PC-3 (cell line): ENCODE results near the gene PCBP2. TPM values are rescaled to one million over a fixed set of nuclear protein-coding genes. Genes with fewer than 3 reads are reported as not detected.

Experiments
- ATAC-seq: fragments of 200-7000 bp; cut with Tn5 transposase; 2 replicates; pipeline ENCODE4 v1.9.1; 2020; ENCODE audit warnings: mild to moderate bottlenecking, moderate library complexity
- BruUV-seq: library from RNA; stranded (reverse); fragments of 400-500 nt; replicated peaks from 2 replicates; lab custom pipeline; 2021; lab: Mats Ljungman, UMichigan
- CTCF ChIA-PET: fragments of 300-600 bp; sonication (Branson Sonifier 250); formaldehyde crosslinking; loops from one replicate; lab custom pipeline; 2022; ENCODE audit warnings: antibody characterized with exemption; lab: Charles Lee
- POLR2A ChIA-PET: fragments of 300-600 bp; sonication (Branson Sonifier 250); formaldehyde crosslinking; loops from one replicate; lab custom pipeline; 2022; ENCODE audit warnings: antibody characterized with exemption; ENCODE audit not compliant: unreplicated experiment; lab: Charles Lee
- DNase-seq: peaks from one replicate; pipeline ENCODE4 v3.0.0-alpha.2; 2015
- H2AFZ ChIP-seq: fragments of 300-600 bp; sonication (generic); 2 replicates; pipeline ENCODE4 v1.6.0; 2016; ENCODE audit warnings: antibody characterized with exemption, low read length
- H3F3A ChIP-seq: fragments of 300-600 bp; sonication (generic); one replicate; pipeline ENCODE4 v1.6.0; 2017; ENCODE audit warnings: antibody characterized with exemption, low read length, control low read depth, mild to moderate bottlenecking; ENCODE audit not compliant: unreplicated experiment
- H3K27ac ChIP-seq: fragments of 300-600 bp; sonication (generic); 2 replicates; pipeline ENCODE4 v1.5.1; 2016; ENCODE audit warnings: mild to moderate bottlenecking, low read length
- H3K27me3 ChIP-seq: fragments of 300-600 bp; sonication (generic); 2 replicates; pipeline ENCODE4 v1.6.1; 2016; ENCODE audit warnings: low read length, mixed read lengths
- H3K36me3 ChIP-seq: fragments of 300-600 bp; sonication (generic); 2 replicates; pipeline ENCODE4 v1.6.1; 2016; ENCODE audit warnings: low read depth, mixed run types, low read length, mixed read lengths
- H3K4me1 ChIP-seq: fragments of 300-600 bp; sonication (generic); 2 replicates; pipeline ENCODE4 v1.5.1; 2016; ENCODE audit warnings: low read length; ENCODE audit not compliant: insufficient read depth
- H3K4me2 ChIP-seq: fragments of 300-600 bp; sonication (generic); 2 replicates; pipeline ENCODE4 v1.6.0; 2016; ENCODE audit warnings: low read length
- H3K4me3 ChIP-seq: fragments of 300-600 bp; sonication (generic); 2 replicates; pipeline ENCODE4 v1.5.1; 2016; ENCODE audit warnings: mild to moderate bottlenecking, low read length, mixed read lengths
- H3K79me2 ChIP-seq: fragments of 300-600 bp; sonication (generic); 2 replicates; pipeline ENCODE4 v1.6.1; 2017; ENCODE audit warnings: low read length, mixed read lengths
- H3K9ac ChIP-seq: fragments of 300-600 bp; sonication (generic); 2 replicates; pipeline ENCODE4 v1.6.0; 2016; ENCODE audit warnings: mild to moderate bottlenecking, low read length
- H3K9me2 ChIP-seq: fragments of 300-600 bp; sonication (generic); replicated peaks from 2 replicates; pipeline ENCODE4 v1.6.1; 2016; ENCODE audit warnings: mixed run types, low read length, mixed read lengths
- H3K9me3 ChIP-seq: fragments of 300-600 bp; sonication (generic); 2 replicates; pipeline ENCODE4 v1.6.1; 2016; ENCODE audit warnings: low read length, mixed read lengths
- H4K20me1 ChIP-seq: fragments of 300-600 bp; sonication (generic); 2 replicates; pipeline ENCODE4 v1.6.1; 2016; ENCODE audit warnings: low read length, mixed read lengths
- EZH2 ChIP-seq: fragments of 300-600 bp; sonication (generic); IDR thresholded peaks from one replicate; pipeline ENCODE4 v1.6.1; 2017; ENCODE audit warnings: antibody characterized with exemption, mild to moderate bottlenecking, low read length; ENCODE audit not compliant: unreplicated experiment
- EZH2phosphoT487 ChIP-seq: fragments of 300-600 bp; sonication (generic); IDR thresholded peaks from 2 replicates; pipeline ENCODE4 v1.6.1; 2018; ENCODE audit warnings: mild to moderate bottlenecking, antibody characterized with exemption, low read length, borderline replicate concordance
- intact Hi-C: fragments of 100-400 bp; cut with micrococcal nuclease; formaldehyde crosslinking; loops from 2 replicates; pipeline ENCODE4 v1.9.0; 2023
- total RNA-seq: library from RNA; depleted of rRNA; stranded (reverse); fragments of >200 nt; gene quantifications from 2 replicates; pipeline ENCODE4 v1.2.3, GENCODE V29; 2014
- TF ChIP-seq, protein P1 (sequence below): fragments of 300-600 bp; sonication (generic); conservative IDR thresholded peaks from 2 replicates; pipeline ENCODE4 v1.5.1; 2017; ENCODE audit warnings: antibody characterized with exemption, low read depth, mild to moderate bottlenecking, low read length

Gene PCBP2
- total RNA-seq, 1 experiment from 2014 or later: 204 TPM

DNA sequence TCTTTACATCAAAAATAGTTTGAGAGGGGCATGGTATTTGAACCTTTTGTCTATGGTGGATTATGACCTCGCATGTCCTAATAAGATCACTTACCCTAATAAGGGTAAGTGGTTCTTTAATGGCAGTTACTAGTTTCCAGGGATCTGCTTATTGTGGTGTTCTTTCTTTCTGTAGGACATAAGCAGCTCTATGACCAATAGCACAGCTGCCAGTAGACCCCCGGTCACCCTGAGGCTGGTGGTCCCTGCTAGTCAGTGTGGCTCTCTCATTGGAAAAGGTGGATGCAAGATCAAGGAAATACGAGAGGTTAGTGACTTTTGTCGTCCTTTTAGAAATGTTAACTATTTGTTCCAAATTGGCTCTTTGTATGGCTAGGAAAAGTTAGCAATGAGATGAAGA is 7.2 kb downstream of the PCBP2 start:
- intact Hi-C loops: no loop called here
- ATAC-seq (no peak), DNase-seq (no peak)
- Histone ChIP-seq H2AFZ (no peak overlapping the region), H3K4me3 (no peak overlapping the region), H3K79me2 (peaks cover 92% of the 10 kb centered on the region), H3K4me1 (peaks cover 3% of the 10 kb centered on the region), H3K36me3 (peaks cover 94% of the 10 kb centered on the region), H3K27me3 (no peaks in the 10 kb centered on the region), H3K9ac (no peak overlapping the region), H3K27ac (no peak overlapping the region), H3K4me2 (no peak overlapping the region), H4K20me1 (peaks cover 79% of the 10 kb centered on the region), H3K9me2 (no peaks in the 10 kb centered on the region), H3K9me3 (no peaks in the 10 kb centered on the region), H3F3A (no peaks in the 10 kb centered on the region)
- ChIA-PET POLR2A (no interaction called here), CTCF (no interaction called here)
- no TSS peak for BruUV-seq
- TF ChIP-seq EZH2phosphoT487 (no peak), EZH2 (no peak)
- TF ChIP-seq, protein P1, sequence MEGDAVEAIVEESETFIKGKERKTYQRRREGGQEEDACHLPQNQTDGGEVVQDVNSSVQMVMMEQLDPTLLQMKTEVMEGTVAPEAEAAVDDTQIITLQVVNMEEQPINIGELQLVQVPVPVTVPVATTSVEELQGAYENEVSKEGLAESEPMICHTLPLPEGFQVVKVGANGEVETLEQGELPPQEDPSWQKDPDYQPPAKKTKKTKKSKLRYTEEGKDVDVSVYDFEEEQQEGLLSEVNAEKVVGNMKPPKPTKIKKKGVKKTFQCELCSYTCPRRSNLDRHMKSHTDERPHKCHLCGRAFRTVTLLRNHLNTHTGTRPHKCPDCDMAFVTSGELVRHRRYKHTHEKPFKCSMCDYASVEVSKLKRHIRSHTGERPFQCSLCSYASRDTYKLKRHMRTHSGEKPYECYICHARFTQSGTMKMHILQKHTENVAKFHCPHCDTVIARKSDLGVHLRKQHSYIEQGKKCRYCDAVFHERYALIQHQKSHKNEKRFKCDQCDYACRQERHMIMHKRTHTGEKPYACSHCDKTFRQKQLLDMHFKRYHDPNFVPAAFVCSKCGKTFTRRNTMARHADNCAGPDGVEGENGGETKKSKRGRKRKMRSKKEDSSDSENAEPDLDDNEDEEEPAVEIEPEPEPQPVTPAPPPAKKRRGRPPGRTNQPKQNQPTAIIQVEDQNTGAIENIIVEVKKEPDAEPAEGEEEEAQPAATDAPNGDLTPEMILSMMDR: no peak

DNA sequence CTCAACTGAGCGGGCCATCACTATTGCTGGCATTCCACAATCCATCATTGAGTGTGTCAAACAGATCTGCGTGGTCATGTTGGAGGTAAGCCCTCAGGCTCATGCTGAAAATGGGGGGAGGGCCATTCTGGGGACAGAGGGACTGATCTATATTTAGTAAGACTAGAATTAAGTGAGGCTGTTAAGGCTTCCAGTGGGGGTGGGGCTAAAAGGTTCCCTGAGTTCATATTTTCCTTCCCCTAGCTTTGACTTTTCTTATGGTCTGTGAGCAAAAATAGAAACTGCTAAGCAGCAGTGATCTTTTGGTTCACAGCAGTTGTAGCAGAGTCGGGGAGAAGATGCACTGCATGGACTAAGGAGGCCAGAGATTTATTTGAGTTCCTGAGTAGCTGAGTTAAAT is 9.2 kb downstream of the PCBP2 start:
- no peak overlapping the region for H3K9ac ChIP-seq
- no peak overlapping the region for H2AFZ ChIP-seq
- ATAC-seq (no peak), DNase-seq (no peak)
- H3K27me3 ChIP-seq: no peaks in the 10 kb centered on the region
- no peak overlapping the region for H3K27ac ChIP-seq
- peaks cover 94% of the 10 kb centered on the region for H3K36me3 ChIP-seq
- BruUV-seq: no TSS peak
- H3K79me2 ChIP-seq: peaks cover 90% of the 10 kb centered on the region
- no peaks in the 10 kb centered on the region for H3K4me1 ChIP-seq
- no peak overlapping the region for H3K4me3 ChIP-seq
- intact Hi-C loops: no loop called here
- H4K20me1 ChIP-seq: peaks cover 77% of the 10 kb centered on the region
- no peaks in the 10 kb centered on the region for H3F3A ChIP-seq
- ChIA-PET POLR2A (no interaction called here), CTCF (no interaction called here)
- no peaks in the 10 kb centered on the region for H3K9me3 ChIP-seq
- H3K9me2 ChIP-seq: no peaks in the 10 kb centered on the region
- no peak overlapping the region for H3K4me2 ChIP-seq
- no peak for TF ChIP-seq EZH2
- TF ChIP-seq, protein P1: no peak

DNA sequence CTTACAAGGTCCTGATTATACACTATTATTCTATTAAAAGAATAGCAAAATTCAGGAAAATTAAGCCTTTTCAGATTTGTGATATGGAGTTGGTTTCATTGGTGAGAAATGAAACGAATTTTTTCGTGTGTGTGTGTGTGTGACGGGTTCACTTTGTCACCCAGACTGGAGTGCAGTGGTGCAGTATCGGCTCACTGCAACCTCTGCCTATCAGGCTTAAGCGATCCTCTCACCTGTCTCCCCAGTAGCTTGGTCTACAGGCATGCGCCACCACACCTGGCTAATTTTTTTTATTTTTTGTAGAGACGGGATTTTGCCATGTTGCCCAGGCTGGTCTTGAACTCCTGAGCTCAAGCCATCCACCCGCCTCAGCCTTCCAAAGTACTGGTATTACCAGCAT is 9.7 kb downstream of the PCBP2 start:
- Histone ChIP-seq H3F3A (no peaks in the 10 kb centered on the region), H3K79me2 (peaks cover 90% of the 10 kb centered on the region), H3K9me2 (no peaks in the 10 kb centered on the region), H3K4me1 (no peaks in the 10 kb centered on the region), H3K9ac (no peak overlapping the region), H3K9me3 (no peaks in the 10 kb centered on the region), H4K20me1 (peaks cover 77% of the 10 kb centered on the region), H3K27me3 (no peaks in the 10 kb centered on the region), H3K4me3 (no peak overlapping the region), H3K4me2 (no peak overlapping the region), H2AFZ (no peak overlapping the region), H3K36me3 (peaks cover 94% of the 10 kb centered on the region), H3K27ac (no peak overlapping the region)
- no peak for DNase-seq
- TF ChIP-seq EZH2phosphoT487: no peak
- no peak for TF ChIP-seq EZH2
- TF ChIP-seq, protein P1: no peak
- ChIA-PET POLR2A (no interaction called here), CTCF (no interaction called here)
- no peak for ATAC-seq
- intact Hi-C loops: no loop called here
- no TSS peak for BruUV-seq
